Neutrophil (primary cell): ENCODE data around the gene IGFBPL1.

Experiments used
- H3K27ac ChIP-seq: fragments of 200-600 bp; sonication (generic); 2 replicates; pipeline ENCODE4 v1.5.1; 2016; ENCODE audit warnings: mild to moderate bottlenecking, moderate library complexity
- H3K27me3 ChIP-seq: fragments of 200-600 bp; sonication (generic); 2 replicates; pipeline ENCODE4 v1.6.0; 2016; ENCODE audit warnings: mild to moderate bottlenecking
- H3K36me3 ChIP-seq: fragments of 200-600 bp; sonication (generic); 2 replicates; pipeline ENCODE4 v1.5.1; 2017
- H3K4me1 ChIP-seq, 2 experiments: fragments of 200-600 bp in 1 of 2; sonication (generic) in 1 of 2; 1 replicate in 1 of 2; 2 replicates in 1 of 2; pipeline versions ENCODE4 v1.5.1 to v1.6.1; 2013 to 2016; ENCODE audit warnings: low read depth in 1 of 2, low read length in 1 of 2, mild to moderate bottlenecking in 1 of 2, moderate library complexity in 1 of 2; ENCODE audit not compliant: control insufficient read depth in 1 of 2, insufficient read depth in 1 of 2
- H3K4me3 ChIP-seq, 2 experiments: fragments of 200-600 bp in 1 of 2; sonication (generic) in 1 of 2; 1 replicate in 1 of 2; 2 replicates in 1 of 2; pipeline ENCODE4 v1.5.1; 2013 to 2016; ENCODE audit warnings: low read depth in 1 of 2, low read length in 1 of 2, mild to moderate bottlenecking in 1 of 2, moderate library complexity in 1 of 2
- H3K9me3 ChIP-seq: fragments of 200-600 bp; sonication (generic); 2 replicates; pipeline ENCODE4 v1.5.1; 2016
- TF ChIP-seq, protein P1 (sequence below): fragments of 200-600 bp; sonication (generic); IDR thresholded peaks from 2 replicates; pipeline ENCODE4 v1.5.1; 2016; ENCODE audit warnings: antibody characterized with exemption

IGFBPL1 gene

DNA sequence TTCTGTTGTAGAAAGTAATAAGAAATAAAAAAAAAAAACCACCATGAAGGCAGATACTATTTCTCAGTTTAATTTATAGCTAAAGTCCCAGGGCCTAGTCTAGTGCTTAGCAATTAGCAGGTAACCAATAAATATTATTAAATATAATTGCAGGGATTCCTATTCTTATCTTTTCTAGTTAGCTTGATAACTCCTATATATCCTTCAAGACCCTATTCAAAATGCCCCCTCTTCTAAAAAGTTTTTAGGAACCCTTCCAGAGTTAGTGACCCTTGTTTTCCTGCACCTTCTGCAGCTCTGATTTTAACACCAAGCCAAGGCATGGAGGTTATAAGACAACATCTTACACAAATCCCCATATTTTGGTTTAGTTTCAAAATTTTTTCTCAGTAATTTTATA is 56.4 kb downstream of the IGFBPL1 start:
- TF ChIP-seq, protein P1, sequence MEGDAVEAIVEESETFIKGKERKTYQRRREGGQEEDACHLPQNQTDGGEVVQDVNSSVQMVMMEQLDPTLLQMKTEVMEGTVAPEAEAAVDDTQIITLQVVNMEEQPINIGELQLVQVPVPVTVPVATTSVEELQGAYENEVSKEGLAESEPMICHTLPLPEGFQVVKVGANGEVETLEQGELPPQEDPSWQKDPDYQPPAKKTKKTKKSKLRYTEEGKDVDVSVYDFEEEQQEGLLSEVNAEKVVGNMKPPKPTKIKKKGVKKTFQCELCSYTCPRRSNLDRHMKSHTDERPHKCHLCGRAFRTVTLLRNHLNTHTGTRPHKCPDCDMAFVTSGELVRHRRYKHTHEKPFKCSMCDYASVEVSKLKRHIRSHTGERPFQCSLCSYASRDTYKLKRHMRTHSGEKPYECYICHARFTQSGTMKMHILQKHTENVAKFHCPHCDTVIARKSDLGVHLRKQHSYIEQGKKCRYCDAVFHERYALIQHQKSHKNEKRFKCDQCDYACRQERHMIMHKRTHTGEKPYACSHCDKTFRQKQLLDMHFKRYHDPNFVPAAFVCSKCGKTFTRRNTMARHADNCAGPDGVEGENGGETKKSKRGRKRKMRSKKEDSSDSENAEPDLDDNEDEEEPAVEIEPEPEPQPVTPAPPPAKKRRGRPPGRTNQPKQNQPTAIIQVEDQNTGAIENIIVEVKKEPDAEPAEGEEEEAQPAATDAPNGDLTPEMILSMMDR: no peak
- H3K27ac ChIP-seq: no peak overlapping the region

DNA sequence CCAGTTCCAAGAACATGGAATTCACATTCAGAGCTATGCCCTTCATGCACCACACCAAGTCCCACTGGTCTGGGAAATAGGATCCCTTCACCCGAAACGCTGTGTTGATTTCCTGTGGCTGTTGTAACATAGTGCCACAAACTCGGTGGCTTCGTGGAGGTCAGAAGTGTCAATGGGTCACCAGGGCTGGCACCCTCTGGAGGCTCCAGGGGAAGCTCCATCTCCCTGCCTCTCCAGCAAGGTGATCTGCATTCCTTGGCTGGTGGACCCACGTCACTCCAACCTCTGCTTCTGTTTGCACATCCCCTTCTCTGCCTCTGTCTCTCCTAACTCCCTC is 60.7 kb downstream of the IGFBPL1 start:
- no peaks in the 10 kb centered on the region for H3K36me3 ChIP-seq
- peaks cover 7% of the 10 kb centered on the region for H3K27me3 ChIP-seq
- H3K9me3 ChIP-seq: no peaks in the 10 kb centered on the region
- no peak overlapping the region for H3K27ac ChIP-seq
- TF ChIP-seq, protein P1: no peak
- peaks cover 7% of the 10 kb centered on the region in 2 experiments for H3K4me1 ChIP-seq
- no peak overlapping the region for H3K4me3 ChIP-seq

More for the DNA sequence above, 56.4 kb downstream of the IGFBPL1 start:
- H3K9me3 ChIP-seq: no peaks in the 10 kb centered on the region
- H3K36me3 ChIP-seq: no peaks in the 10 kb centered on the region
- no peak overlapping the region for H3K4me3 ChIP-seq
- peaks cover 2 to 3% of the 10 kb centered on the region in 2 experiments for H3K4me1 ChIP-seq
- peaks cover 36% of the 10 kb centered on the region for H3K27me3 ChIP-seq

DNA sequence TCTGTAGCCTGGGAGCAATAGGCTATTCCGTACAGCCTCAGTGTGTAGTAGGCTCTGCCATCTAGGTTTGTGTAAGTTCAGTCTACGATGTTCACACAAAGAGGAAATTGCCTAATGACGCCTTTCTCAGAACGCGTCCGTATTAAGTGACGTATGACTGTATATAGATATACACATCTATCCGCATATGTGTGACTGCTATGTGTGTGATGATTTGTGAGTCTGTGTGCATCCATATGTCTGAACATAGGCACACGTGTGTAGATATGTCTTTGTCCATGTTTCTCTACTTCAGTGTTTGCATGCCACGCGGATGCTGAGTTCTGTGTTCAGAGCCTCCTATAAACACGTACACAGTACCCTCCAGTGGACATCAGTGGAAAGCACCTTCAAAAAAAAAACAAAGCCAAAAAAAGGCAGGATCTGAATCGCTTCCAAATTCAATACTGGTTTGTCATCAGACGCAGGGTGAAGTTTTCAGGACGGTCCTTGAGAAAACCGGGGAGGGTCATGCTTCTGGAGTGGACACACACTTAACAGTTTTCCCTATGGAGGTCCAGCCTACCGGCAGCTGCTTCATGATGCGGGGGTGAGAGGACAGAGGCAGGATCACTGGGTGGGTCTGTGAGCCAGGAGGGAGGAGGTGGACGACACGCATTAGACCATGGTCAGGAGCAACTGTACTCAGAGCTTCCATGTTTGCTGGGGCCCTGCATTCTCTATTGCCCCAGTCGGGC is 61.2 kb downstream of the IGFBPL1 start:
- Histone ChIP-seq H3K4me3 (no peak overlapping the region), H3K27ac (no peak overlapping the region), H3K36me3 (no peaks in the 10 kb centered on the region), H3K27me3 (peaks cover 7% of the 10 kb centered on the region), H3K9me3 (no peaks in the 10 kb centered on the region), H3K4me1 (peaks cover 7% of the 10 kb centered on the region in 2 experiments)
- TF ChIP-seq, protein P1: no peak

DNA sequence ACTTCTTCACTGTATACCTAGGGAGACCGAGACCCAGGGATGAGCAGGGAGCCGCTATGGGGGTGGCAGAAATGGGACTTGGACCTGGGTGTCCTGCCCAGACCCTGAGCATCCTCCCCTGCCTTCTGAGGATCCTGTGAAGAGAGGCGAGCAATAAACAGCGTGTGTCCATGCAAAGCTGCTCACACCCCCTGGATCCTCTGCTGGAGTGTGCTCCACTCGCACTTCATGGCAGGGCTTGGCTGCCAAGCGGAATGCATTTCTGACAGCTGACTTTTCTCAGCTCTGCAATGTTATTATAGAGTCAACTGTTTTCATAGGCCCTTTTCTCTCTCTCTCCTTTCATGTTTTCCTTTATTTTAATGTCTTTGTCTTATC is 62.8 kb downstream of the IGFBPL1 start:
- peaks cover 7% of the 10 kb centered on the region in 2 experiments for H3K4me1 ChIP-seq
- no peak overlapping the region for H3K27ac ChIP-seq
- H3K9me3 ChIP-seq: no peaks in the 10 kb centered on the region
- no peaks in the 10 kb centered on the region for H3K36me3 ChIP-seq
- TF ChIP-seq, protein P1: no peak
- peaks cover 7% of the 10 kb centered on the region for H3K27me3 ChIP-seq
- H3K4me3 ChIP-seq: no peak overlapping the region

DNA sequence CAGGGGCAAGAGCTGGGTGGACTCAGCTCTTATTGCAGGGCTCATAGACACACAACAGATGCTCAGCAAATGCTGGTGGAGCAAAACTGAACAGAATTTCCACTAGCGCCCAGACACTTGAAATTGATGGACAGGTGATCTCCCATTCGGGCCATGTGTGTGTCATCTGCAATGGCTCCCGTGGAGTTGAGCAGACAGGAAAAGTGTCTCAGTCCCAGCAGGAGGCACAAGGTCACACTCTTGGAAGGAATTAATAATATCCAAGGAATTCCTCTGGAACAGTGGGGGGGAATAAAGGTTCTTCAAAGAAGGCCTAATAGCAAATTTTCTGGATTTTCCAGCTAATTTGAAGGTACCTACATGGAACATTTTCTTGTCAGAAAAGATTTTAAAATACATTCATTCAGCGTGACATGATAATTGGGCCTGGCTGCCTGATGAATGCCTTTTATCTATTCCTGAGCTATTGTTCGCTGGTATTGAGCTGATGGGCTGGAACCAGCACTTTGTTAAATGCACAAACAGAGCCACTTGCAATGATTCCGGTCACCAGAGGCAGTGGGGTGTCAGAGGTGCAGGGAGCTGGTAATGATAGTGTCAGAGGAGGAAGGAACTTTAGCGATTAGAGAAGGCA is 63.3 kb downstream of the IGFBPL1 start:
- Histone ChIP-seq H3K27me3 (peaks cover 7% of the 10 kb centered on the region), H3K27ac (no peak overlapping the region), H3K9me3 (no peaks in the 10 kb centered on the region), H3K4me3 (no peak overlapping the region), H3K4me1 (peaks cover 7% of the 10 kb centered on the region in 2 experiments), H3K36me3 (no peaks in the 10 kb centered on the region)
- TF ChIP-seq, protein P1: no peak
